Adrenal gland (tissue), 12 donors: ENCODE measurements around the gene CPED1. TPM values are rescaled to one million over a fixed set of nuclear protein-coding genes. Genes with fewer than 3 reads are reported as not detected.

ENCODE experiments used
- DNase-seq, 7 donors: peaks; one replicate each; pipeline ENCODE4 v3.0.0-alpha.2; 2019 to 2020
- H3K27ac ChIP-seq, 5 donors: fragments of 200-600 bp; sonication (generic) in 4 of 5; 1 replicate in 3 of 5; 2 replicates in 2 of 5; pipeline versions ENCODE4 v1.5.1 to v1.8.0; 2016 to 2020; ENCODE audit warnings: mild to moderate bottlenecking in 1 of 5
- H3K27me3 ChIP-seq: fragments of 200-600 bp; 2 replicates; pipeline ENCODE4 v1.8.0; 2021
- H3K36me3 ChIP-seq, 2 donors: fragments of 200-600 bp; replicated peaks in 1 of 2; 1 replicate in 1 of 2; 2 replicates in 1 of 2; pipeline versions ENCODE4 v1.5.1 to v1.8.0; 2018 to 2022
- H3K4me1 ChIP-seq, 2 donors: fragments of 200-600 bp; replicated peaks in 1 of 2; 1 replicate in 1 of 2; 2 replicates in 1 of 2; pipeline versions ENCODE4 v1.5.1 to v1.8.0; 2018 to 2021
- H3K4me3 ChIP-seq, 4 donors: fragments of 200-600 bp; sonication (generic) in 3 of 4; one replicate each; pipeline ENCODE4 v1.5.1; 2016 to 2018
- H3K9me3 ChIP-seq, 3 donors: fragments of 200-600 bp; sonication (generic) in 1 of 3; replicated peaks in 1 of 3; 1 replicate in 2 of 3; 2 replicates in 1 of 3; pipeline versions ENCODE4 v1.5.1 to v1.8.0; 2016 to 2021
- POLR2A ChIP-seq, 2 donors: fragments of 450-650 bp; IDR thresholded peaks; one replicate each; pipeline ENCODE4 v1.6.1; 2017; ENCODE audit warnings: antibody characterized with exemption in 2 of 2, mild to moderate bottlenecking in 2 of 2, moderate library complexity in 1 of 2
- WGBS, 4 donors: extraction: QIAGEN DNeasy Blood & Tissue Kit in 2 of 4; methylation state at CpG; one replicate each; pipeline versions ENCODE4 v1.1.5 to v1.1.7; 2013 to 2017; 5-methylcytosine and 5-hydroxymethylcytosine counted together
- intact Hi-C, 2 donors: fragments of 100-400 bp; cut with DNase I; formaldehyde crosslinking; loops; one replicate each; pipeline versions ENCODE4 v1.14.1 to v1.15.0; 2022 to 2023
- polyA plus RNA-seq, 3 donors: library from polyadenylated mRNA; stranded (reverse); fragments of 200-250 nt in 2 of 3; fragments of 350-450 nt in 1 of 3; fragmentation: Illumina TruSeq in 1 of 3; extraction: RNeasy Lipid Tissue Mini Kit (QIAGEN cat#74804) in 1 of 3; gene quantifications; one replicate each; pipeline ENCODE4 v1.2.3, GENCODE V29; 2013 to 2014
- total RNA-seq, 9 donors: library from RNA; depleted of rRNA in 4 of 9; stranded (reverse); fragments of >200 nt in 4 of 9; fragments of 120-200 nt in 1 of 9; fragmentation: NEBNext Ultra II Directional in 1 of 9; extraction: Animal tissue kit (Norgen Biotek cat#: 25700) in 1 of 9; gene quantifications; one replicate each; pipeline versions ENCODE4 v1.1.0 to v1.2.4, GENCODE V29; 2013 to 2023
- TF ChIP-seq, protein P1 (sequence below), 6 experiments: fragments of 450-650 bp in 4 of 6; fragments of 200-600 bp in 2 of 6; sonication (generic) in 1 of 6; IDR thresholded peaks; 1 replicate in 5 of 6; 2 replicates in 1 of 6; pipeline versions ENCODE4 v1.5.1 to v1.8.0; 2016 to 2021; ENCODE audit warnings: antibody characterized with exemption in 6 of 6, mild to moderate bottlenecking in 2 of 6, moderate library complexity in 1 of 6
- donor health status: healthy with polysubstance abuse.
- donor health status: Bipolar disorder and iron deficiency.
- donor health status: DM: yes; HTN: yes; CAD: no.
- donor health status: DM: no; HTN: no; CAD: no.
- donor health status: DM: no; HTN: no; CAD: no.
- donor health status: DM: yes; HTN: yes; CAD: no.

CPED1 gene
- total and polyA plus RNA-seq, 12 donors = 5.2 to 72.2 (median 40.7) TPM

DNA sequence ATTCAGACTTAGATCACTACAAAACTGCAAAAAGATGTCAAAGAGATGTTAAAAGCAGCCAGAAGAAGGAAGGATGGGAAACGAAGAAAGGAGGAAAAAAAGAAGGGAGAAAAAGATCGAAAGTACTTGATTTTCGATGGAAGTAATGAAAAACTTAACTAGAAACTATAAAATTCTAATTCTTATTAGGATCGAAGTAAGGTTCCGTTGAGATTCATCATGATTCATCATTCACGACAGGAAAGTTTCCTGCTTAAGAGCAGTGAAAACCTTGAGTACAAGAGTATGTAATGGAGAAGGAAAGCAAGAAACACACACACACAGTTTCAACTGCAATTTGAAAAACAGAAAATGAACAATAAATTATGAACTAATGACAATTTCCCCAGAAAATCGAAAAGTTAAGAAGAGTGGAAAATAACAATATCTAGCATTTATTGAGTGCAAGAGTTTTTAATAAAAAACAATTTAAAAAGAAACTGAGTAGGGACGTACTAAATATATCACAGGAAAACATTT, 39.1 kb upstream of the CPED1 start:
- H3K4me1 ChIP-seq = peaks cover 12 to 23% of the 10 kb centered on the region in 2 donors
- no peaks in the 10 kb centered on the region for H3K27me3 ChIP-seq
- no peak for TF ChIP-seq POLR2A (IDR thresholded peaks at IDR 0.05)
- TF ChIP-seq, protein P1, sequence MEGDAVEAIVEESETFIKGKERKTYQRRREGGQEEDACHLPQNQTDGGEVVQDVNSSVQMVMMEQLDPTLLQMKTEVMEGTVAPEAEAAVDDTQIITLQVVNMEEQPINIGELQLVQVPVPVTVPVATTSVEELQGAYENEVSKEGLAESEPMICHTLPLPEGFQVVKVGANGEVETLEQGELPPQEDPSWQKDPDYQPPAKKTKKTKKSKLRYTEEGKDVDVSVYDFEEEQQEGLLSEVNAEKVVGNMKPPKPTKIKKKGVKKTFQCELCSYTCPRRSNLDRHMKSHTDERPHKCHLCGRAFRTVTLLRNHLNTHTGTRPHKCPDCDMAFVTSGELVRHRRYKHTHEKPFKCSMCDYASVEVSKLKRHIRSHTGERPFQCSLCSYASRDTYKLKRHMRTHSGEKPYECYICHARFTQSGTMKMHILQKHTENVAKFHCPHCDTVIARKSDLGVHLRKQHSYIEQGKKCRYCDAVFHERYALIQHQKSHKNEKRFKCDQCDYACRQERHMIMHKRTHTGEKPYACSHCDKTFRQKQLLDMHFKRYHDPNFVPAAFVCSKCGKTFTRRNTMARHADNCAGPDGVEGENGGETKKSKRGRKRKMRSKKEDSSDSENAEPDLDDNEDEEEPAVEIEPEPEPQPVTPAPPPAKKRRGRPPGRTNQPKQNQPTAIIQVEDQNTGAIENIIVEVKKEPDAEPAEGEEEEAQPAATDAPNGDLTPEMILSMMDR (IDR thresholded peaks at IDR 0.05) = no peak
- H3K4me3 ChIP-seq = peak overlapping the region in 2 of 4 donors; percentile 28 to 77
- peak overlapping the region in 1 of 5 donors; percentile 3 for H3K27ac ChIP-seq
- no peak for DNase-seq
- 34 to 38% (median 37%) methylated on average over 8 of the region's 8 CpGs for WGBS, 4 donors
- intact Hi-C loops = no loop called here
- H3K36me3 ChIP-seq = peaks cover 0 to 5% of the 10 kb centered on the region in 2 donors
- H3K9me3 ChIP-seq = no peaks in the 10 kb centered on the region

DNA sequence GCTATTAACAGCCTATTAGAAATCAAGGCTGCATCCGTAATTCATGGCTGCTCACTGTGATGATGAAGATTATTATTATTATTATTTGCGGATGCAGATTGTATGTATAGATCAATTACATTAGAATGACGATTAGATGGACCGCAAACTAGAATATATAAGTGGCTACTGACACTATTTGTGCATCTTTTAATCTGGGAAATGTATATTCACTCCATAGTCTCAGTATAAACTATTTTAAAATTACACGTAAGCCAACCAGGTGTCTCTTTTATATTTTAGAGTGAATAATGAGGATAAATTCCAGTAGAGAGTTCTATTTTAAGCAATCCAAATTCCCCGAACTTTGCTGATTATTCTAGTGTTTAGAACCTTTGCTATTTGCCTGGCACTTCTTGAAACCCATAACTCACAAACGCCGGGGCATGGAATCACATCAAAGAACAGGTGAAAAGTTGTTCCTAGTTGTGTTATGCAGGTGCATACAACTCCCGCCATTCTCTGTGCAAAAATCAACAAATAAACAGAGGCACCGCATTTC, 38.4 kb upstream of the CPED1 start:
- H3K4me3 ChIP-seq = peak overlapping the region in 2 of 4 donors; percentile 28 to 77
- H3K4me1 ChIP-seq = peaks cover 12 to 23% of the 10 kb centered on the region in 2 donors
- H3K36me3 ChIP-seq = peaks cover 0 to 10% of the 10 kb centered on the region in 2 donors
- H3K27ac ChIP-seq = peak overlapping the region in 3 of 5 donors; percentile 3 to 95 (median 68)
- no peak for DNase-seq
- TF ChIP-seq, protein P1 (IDR thresholded peaks at IDR 0.05) = no peak
- no peak for TF ChIP-seq POLR2A (IDR thresholded peaks at IDR 0.05)
- 2 to 4% (median 3%) methylated on average over 10 of the region's 10 CpGs for WGBS, 4 donors
- H3K9me3 ChIP-seq = no peaks in the 10 kb centered on the region
- no peaks in the 10 kb centered on the region for H3K27me3 ChIP-seq
- intact Hi-C loops = no loop called here

DNA sequence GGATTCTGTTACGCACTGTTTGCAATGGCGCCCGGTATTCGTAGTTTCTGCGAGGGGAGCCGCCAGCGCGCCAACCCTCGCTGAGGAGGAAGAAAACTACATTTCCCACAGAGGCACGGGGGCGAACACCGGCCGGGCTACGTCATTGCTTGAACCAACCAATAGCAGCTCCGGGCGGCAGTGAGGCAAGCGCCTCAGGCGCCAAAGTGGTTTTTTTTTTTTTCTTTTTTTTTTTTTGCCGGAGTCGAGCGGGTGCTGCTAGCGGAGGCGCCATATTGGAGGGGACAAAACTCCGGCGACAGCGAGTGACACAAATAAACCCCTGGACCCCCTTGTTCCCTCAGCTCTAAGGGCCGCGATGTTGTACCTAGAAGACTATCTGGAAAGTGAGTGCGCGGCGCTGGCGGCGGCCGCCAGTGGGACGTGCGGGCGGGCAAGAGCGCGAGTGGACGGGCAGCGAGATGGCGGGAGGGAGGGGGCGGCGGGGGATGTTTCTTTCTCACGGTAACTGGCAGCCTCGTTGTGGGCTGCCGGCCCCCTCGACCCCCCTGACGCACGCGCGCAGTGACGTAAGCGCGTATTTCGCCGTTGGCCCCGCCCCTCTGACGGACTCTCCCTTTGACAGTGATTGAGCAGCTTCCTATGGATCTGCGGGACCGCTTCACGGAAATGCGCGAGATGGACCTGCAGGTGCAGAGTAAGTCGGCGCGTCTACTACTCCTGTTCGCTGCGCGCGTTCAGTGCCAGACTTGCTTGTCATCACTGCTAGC, 37.8 kb upstream of the CPED1 start, which contains the start of gene ING3:
Gene ING3, plus strand, starts transcription at position 239 of the 770 bp plus-strand sequence. Its CDS starts 120 bp downstream, at position 359.
- peak; percentile 97 to 99 (median 99) for DNase-seq

More for the DNA sequence above, 37.8 kb upstream of the CPED1 start, which contains the start of gene ING3:
- Histone ChIP-seq H3K4me1 (peaks cover 12 to 23% of the 10 kb centered on the region in 2 donors), H3K27me3 (no peaks in the 10 kb centered on the region), H3K36me3 (peaks cover 0 to 17% of the 10 kb centered on the region in 2 donors), H3K9me3 (no peaks in the 10 kb centered on the region), H3K4me3 (peak within 1 kb of the TSS in 3 of 4 donors; percentile 7 to 77 (median 28)), H3K27ac (peak within 1 kb of the TSS; percentile 91 to 99 (median 95))
- intact Hi-C loops = no loop called here
- WGBS, 4 donors = 0 to 1% (median 1%) methylated on average over 29 to 71 of the region's 71 CpGs
- TF ChIP-seq POLR2A (IDR thresholded peaks at IDR 0.05) = peak; percentile 39 to 69
- TF ChIP-seq, protein P1 (IDR thresholded peaks at IDR 0.05) = peak in 1 of 6 experiments; percentile 13
